ENCODE measurements around the gene SDK1.

DNA sequence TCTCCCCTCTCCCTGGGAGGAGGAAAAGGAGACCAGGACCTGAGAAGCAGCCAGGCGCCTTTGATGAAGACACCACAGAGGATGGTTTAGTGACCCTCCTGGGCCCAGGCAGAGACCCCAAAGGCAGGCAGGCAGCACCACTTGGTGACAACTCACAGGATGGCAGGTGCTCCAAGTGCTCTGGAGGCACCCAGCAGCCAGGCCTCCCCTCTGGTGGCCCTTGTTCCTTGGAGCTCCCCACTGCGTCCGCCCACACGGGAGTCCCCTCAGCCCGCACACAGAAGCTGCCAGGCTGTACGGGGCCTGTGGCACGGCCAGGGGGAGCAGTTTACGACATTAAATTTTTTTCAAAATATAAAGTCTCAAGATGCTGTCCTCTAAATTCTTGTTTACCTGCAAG is 773.9 kb downstream of the SDK1 start:
- TF ChIP-seq, protein P1, sequence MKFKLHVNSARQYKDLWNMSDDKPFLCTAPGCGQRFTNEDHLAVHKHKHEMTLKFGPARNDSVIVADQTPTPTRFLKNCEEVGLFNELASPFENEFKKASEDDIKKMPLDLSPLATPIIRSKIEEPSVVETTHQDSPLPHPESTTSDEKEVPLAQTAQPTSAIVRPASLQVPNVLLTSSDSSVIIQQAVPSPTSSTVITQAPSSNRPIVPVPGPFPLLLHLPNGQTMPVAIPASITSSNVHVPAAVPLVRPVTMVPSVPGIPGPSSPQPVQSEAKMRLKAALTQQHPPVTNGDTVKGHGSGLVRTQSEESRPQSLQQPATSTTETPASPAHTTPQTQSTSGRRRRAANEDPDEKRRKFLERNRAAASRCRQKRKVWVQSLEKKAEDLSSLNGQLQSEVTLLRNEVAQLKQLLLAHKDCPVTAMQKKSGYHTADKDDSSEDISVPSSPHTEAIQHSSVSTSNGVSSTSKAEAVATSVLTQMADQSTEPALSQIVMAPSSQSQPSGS (CRISPR knock-in tag; IDR thresholded peaks at IDR 0.05; ENCODE audit: borderline replicate concordance, low read depth), result no peak
- TF ChIP-seq, protein P2, sequence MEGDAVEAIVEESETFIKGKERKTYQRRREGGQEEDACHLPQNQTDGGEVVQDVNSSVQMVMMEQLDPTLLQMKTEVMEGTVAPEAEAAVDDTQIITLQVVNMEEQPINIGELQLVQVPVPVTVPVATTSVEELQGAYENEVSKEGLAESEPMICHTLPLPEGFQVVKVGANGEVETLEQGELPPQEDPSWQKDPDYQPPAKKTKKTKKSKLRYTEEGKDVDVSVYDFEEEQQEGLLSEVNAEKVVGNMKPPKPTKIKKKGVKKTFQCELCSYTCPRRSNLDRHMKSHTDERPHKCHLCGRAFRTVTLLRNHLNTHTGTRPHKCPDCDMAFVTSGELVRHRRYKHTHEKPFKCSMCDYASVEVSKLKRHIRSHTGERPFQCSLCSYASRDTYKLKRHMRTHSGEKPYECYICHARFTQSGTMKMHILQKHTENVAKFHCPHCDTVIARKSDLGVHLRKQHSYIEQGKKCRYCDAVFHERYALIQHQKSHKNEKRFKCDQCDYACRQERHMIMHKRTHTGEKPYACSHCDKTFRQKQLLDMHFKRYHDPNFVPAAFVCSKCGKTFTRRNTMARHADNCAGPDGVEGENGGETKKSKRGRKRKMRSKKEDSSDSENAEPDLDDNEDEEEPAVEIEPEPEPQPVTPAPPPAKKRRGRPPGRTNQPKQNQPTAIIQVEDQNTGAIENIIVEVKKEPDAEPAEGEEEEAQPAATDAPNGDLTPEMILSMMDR (IDR thresholded peaks at IDR 0.05), result no peak
- TF ChIP-seq GABPB1 (CRISPR knock-in tag; IDR thresholded peaks at IDR 0.05) (no peak), ESRRA (CRISPR knock-in tag; IDR thresholded peaks at IDR 0.05; ENCODE audit: borderline replicate concordance) (no peak), TEAD4 (CRISPR knock-in tag; IDR thresholded peaks at IDR 0.05) (no peak)
- TF ChIP-seq, protein P3, sequence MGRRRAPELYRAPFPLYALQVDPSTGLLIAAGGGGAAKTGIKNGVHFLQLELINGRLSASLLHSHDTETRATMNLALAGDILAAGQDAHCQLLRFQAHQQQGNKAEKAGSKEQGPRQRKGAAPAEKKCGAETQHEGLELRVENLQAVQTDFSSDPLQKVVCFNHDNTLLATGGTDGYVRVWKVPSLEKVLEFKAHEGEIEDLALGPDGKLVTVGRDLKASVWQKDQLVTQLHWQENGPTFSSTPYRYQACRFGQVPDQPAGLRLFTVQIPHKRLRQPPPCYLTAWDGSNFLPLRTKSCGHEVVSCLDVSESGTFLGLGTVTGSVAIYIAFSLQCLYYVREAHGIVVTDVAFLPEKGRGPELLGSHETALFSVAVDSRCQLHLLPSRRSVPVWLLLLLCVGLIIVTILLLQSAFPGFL (CRISPR knock-in tag; IDR thresholded peaks at IDR 0.05; ENCODE audit: borderline replicate concordance), result no peak
- TF ChIP-seq, protein P4, sequence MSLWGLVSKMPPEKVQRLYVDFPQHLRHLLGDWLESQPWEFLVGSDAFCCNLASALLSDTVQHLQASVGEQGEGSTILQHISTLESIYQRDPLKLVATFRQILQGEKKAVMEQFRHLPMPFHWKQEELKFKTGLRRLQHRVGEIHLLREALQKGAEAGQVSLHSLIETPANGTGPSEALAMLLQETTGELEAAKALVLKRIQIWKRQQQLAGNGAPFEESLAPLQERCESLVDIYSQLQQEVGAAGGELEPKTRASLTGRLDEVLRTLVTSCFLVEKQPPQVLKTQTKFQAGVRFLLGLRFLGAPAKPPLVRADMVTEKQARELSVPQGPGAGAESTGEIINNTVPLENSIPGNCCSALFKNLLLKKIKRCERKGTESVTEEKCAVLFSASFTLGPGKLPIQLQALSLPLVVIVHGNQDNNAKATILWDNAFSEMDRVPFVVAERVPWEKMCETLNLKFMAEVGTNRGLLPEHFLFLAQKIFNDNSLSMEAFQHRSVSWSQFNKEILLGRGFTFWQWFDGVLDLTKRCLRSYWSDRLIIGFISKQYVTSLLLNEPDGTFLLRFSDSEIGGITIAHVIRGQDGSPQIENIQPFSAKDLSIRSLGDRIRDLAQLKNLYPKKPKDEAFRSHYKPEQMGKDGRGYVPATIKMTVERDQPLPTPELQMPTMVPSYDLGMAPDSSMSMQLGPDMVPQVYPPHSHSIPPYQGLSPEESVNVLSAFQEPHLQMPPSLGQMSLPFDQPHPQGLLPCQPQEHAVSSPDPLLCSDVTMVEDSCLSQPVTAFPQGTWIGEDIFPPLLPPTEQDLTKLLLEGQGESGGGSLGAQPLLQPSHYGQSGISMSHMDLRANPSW (CRISPR knock-in tag; conservative IDR thresholded peaks at IDR 0.05; ENCODE audit: low read depth), result no peak

Data from WTC11 (cell line).